ENCODE results near the gene RNF31. TPM values are rescaled to one million over a fixed set of nuclear protein-coding genes. Genes with fewer than 3 reads are reported as not detected.

RNF31 gene
- total RNA-seq, 2 donors from 2014 or later: 49.1 to 50.3 TPM

- DNase-seq: no peak
- intact Hi-C loops (cut with DNase I, micrococcal nuclease): no loop called here
- ATAC-seq: no peak
These were observed 29.9 kb downstream of the RNF31 start for GRCh38 chr14:24177041-24177825.

- ATAC-seq (no peak), DNase-seq (no peak)
- intact Hi-C loops (cut with DNase I, micrococcal nuclease): no loop called here
These were observed 30.6 kb downstream of the RNF31 start for GRCh38 chr14:24177891-24178290.

GRCh38 chr14:24178399-24179178 lies 31.3 kb downstream of the RNF31 start:
- intact Hi-C loops (cut with DNase I, micrococcal nuclease): no loop called here
- ATAC-seq (no peak), DNase-seq (no peak)

- ATAC-seq (no peak), DNase-seq (no peak)
These were observed 32.1 kb downstream of the RNF31 start for GRCh38 chr14:24179294-24179960.

GRCh38 chr14:24179961-24180796 lies 32.9 kb downstream of the RNF31 start:
- intact Hi-C loops (cut with DNase I, micrococcal nuclease): no loop called here

More at GRCh38 chr14:24179294-24179960, 32.1 kb downstream of the RNF31 start:
- intact Hi-C loops (cut with DNase I, micrococcal nuclease): no loop called here

GRCh38 chr14:24181371-24182077 lies 34.2 kb downstream of the RNF31 start:
- DNase-seq: no peak

More at GRCh38 chr14:24179961-24180796, 32.9 kb downstream of the RNF31 start:
- ATAC-seq (peak; percentile 11), DNase-seq (no peak)

GRCh38 chr14:24182110-24182882 lies 35.0 kb downstream of the RNF31 start:
- intact Hi-C loops (cut with DNase I, micrococcal nuclease): no loop called here
- ATAC-seq (no peak), DNase-seq (no peak)

More at GRCh38 chr14:24181371-24182077, 34.2 kb downstream of the RNF31 start:
- intact Hi-C loops (cut with DNase I, micrococcal nuclease): no loop called here
- no peak for ATAC-seq

GRCh38 chr14:24183014-24183481 lies 35.8 kb downstream of the RNF31 start:
- intact Hi-C loops (cut with DNase I, micrococcal nuclease): no loop called here
- ATAC-seq (no peak), DNase-seq (no peak)

- ATAC-seq (no peak), DNase-seq (no peak)
- intact Hi-C loops (cut with DNase I, micrococcal nuclease): no loop called here
These were observed 37.0 kb downstream of the RNF31 start for GRCh38 chr14:24184104-24184970.

- no peak for DNase-seq
- intact Hi-C loops (cut with DNase I, micrococcal nuclease): no loop called here
- no peak for ATAC-seq
These were observed 37.7 kb downstream of the RNF31 start for GRCh38 chr14:24185026-24185425.

- no peak for DNase-seq
- ATAC-seq: no peak
- intact Hi-C loops (cut with DNase I, micrococcal nuclease): no loop called here
These were observed 38.4 kb downstream of the RNF31 start for GRCh38 chr14:24185741-24186140.

- ATAC-seq: no peak
- intact Hi-C loops (cut with DNase I, micrococcal nuclease): no loop called here
These were observed 39.7 kb downstream of the RNF31 start for GRCh38 chr14:24186831-24187538.

GRCh38 chr14:24187539-24187915 lies 40.2 kb downstream of the RNF31 start:
- ATAC-seq (no peak), DNase-seq (no peak)
- intact Hi-C loops (cut with DNase I, micrococcal nuclease): no loop called here

More at GRCh38 chr14:24186831-24187538, 39.7 kb downstream of the RNF31 start:
- DNase-seq: no peak

GRCh38 chr14:24188251-24189058 lies 41.2 kb downstream of the RNF31 start, which contains the start of gene IPO4:
Gene IPO4, minus strand, starts transcription at chr14:24188816. Its CDS starts 29 bp downstream, at chr14:24188787.
- intact Hi-C loops (cut with DNase I, micrococcal nuclease): no loop called here
- ATAC-seq (peak; percentile 97), DNase-seq (peak; percentile 93 to 98)

- ATAC-seq (no peak), DNase-seq (no peak)
- intact Hi-C loops (cut with DNase I, micrococcal nuclease): no loop called here
These were observed 41.7 kb downstream of the RNF31 start for GRCh38 chr14:24189059-24189375.

Measured in left colon (tissue), 2 donors.